ENCODE measurements around the gene KLRB1.

GRCh38 chr12:9626291-9626690, 18.6 kb upstream of the KLRB1 start:
- TF ChIP-seq REST (IDR thresholded peaks at IDR 0.05; ENCODE audit: low read depth) (no peak), CREB1 (IDR thresholded peaks at IDR 0.05; ENCODE audit: low read depth) (no peak)
